Measurements from ENCODE around the gene PRKAR2B.
"Not testable (repeated sequence)": the region's sequence is repeated elsewhere in the genome, so short reads cannot be mapped to it uniquely, and the experiment has no call there.

DNA sequence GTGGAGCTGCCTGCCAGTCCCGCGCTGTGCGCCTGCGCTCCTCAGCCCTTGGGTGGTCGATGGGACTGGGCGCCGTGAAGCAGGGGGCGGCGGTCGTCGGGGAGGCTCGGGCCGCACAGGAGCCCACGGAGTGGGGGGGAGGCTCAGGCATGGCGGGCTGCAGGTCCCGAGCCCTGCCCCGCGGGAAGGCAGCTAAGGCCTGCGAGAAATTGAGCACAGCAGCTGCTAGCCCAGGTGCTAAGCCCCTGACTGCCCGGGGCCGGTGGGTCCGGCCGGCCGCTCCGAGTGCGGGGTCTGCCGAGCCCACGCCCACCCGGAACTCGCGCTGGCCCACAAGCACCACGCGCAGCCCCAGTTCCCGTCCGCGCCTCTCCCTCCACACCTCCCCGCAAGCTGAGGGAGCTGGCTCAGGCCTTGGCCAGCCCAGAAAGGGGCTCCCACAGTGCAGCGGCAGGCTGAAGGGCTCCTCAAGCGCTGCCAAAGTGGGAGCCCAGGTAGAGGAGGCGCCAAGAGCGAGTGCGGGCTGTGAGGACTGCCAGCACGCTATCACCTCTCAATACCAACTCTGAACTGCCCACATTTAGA lies 2.1 kb upstream of the PRKAR2B start:
- TF ChIP-seq, protein P1, sequence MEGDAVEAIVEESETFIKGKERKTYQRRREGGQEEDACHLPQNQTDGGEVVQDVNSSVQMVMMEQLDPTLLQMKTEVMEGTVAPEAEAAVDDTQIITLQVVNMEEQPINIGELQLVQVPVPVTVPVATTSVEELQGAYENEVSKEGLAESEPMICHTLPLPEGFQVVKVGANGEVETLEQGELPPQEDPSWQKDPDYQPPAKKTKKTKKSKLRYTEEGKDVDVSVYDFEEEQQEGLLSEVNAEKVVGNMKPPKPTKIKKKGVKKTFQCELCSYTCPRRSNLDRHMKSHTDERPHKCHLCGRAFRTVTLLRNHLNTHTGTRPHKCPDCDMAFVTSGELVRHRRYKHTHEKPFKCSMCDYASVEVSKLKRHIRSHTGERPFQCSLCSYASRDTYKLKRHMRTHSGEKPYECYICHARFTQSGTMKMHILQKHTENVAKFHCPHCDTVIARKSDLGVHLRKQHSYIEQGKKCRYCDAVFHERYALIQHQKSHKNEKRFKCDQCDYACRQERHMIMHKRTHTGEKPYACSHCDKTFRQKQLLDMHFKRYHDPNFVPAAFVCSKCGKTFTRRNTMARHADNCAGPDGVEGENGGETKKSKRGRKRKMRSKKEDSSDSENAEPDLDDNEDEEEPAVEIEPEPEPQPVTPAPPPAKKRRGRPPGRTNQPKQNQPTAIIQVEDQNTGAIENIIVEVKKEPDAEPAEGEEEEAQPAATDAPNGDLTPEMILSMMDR (conservative IDR thresholded peaks at IDR 0.05; ENCODE audit: low read depth, low read length): not testable (repeated sequence)
- not testable (repeated sequence) for TF ChIP-seq RFX5 (IDR thresholded peaks at IDR 0.05; ENCODE audit: low read depth, low read length); POLR2A (IDR thresholded peaks at IDR 0.05; ENCODE audit: low read depth, low read length); CEBPB (IDR thresholded peaks at IDR 0.05; ENCODE audit: low read depth, low read length); MAZ (IDR thresholded peaks at IDR 0.05; ENCODE audit: borderline replicate concordance, low read depth, low read length); RCOR1 (IDR thresholded peaks at IDR 0.05; ENCODE audit: insufficient replicate concordance, low read length); MAFK (IDR thresholded peaks at IDR 0.05; ENCODE audit: low read depth, low read length); RAD21 (IDR thresholded peaks at IDR 0.05; ENCODE audit: low read length); SMC3 (IDR thresholded peaks at IDR 0.05; ENCODE audit: low read depth, low read length); MXI1 (IDR thresholded peaks at IDR 0.05; ENCODE audit: borderline replicate concordance, low read depth, low read length); ELK1 (IDR thresholded peaks at IDR 0.05; ENCODE audit: borderline replicate concordance, low read depth, low read length)
- TF ChIP-seq, protein P2, sequence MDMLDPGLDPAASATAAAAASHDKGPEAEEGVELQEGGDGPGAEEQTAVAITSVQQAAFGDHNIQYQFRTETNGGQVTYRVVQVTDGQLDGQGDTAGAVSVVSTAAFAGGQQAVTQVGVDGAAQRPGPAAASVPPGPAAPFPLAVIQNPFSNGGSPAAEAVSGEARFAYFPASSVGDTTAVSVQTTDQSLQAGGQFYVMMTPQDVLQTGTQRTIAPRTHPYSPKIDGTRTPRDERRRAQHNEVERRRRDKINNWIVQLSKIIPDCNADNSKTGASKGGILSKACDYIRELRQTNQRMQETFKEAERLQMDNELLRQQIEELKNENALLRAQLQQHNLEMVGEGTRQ (IDR thresholded peaks at IDR 0.05; ENCODE audit: low read depth, low read length): not testable (repeated sequence)

Measured in IMR-90 (cell line).